Hematopoietic multipotent progenitor cell treated with erythropoietin and hydrocortisone succinate and interleukin-3 and kit ligand, for 15 days (in vitro differentiated cells): ENCODE data around the gene NTRK1.

Experiments
- DNase-seq: peaks from one replicate; pipeline ENCODE4 v3.0.0-alpha.2; 2015; ENCODE audit warnings: low spot score

The NTRK1 gene

DNA sequence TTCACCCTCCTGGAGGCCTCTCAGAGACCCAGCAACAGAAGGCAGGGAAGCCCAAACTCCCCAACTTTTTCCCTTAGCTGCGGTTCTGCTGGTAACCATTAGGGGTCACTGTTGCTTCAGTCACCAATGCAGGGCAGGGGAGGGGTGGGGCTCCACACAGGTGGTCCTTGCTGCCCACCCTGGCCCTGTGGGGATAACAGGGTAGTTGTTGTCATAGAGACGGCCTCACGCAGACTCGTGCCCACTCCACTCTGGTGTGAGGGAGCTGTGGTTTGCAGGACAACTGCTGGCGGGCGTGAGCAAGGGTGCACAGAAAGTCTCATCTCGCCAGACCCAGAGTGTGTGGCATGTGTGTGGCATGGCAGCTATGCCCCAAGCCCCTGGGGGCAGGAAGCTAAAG lies 21.7 kb upstream of the NTRK1 start:
- DNase-seq, result peak; percentile 60

DNA sequence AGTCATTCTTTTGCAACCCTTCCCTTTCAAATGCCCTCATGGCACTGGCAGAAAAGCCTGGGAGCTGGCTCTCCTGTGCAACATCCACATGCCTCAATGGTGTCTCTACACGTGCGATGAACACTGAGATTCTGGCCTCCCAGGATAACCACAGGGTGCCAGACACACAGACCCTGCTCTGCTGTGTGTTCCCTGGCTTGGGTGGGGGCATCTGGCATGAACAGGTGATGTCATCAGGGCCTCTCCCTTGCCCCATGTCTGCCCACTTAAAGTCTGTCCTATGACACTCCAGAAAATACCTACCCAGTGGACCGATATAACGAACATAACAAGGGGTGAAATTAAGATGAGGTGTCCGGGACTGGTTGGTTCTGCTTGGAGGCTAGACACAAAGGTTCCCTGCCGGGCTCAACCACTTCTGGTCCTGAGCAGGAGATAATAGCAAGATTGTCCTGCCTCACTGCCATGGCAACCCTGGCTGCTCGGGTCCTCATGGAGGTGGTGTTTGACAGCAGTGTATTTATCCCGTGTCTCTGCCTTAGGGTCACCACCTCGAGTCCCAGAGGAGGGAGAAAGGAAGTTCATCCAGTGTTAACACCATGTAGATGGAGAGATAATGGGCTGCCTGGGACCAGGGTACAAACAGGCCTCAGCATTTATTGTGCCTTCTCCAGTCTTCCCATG lies 21.1 kb upstream of the NTRK1 start:
- DNase-seq, result no peak

DNA sequence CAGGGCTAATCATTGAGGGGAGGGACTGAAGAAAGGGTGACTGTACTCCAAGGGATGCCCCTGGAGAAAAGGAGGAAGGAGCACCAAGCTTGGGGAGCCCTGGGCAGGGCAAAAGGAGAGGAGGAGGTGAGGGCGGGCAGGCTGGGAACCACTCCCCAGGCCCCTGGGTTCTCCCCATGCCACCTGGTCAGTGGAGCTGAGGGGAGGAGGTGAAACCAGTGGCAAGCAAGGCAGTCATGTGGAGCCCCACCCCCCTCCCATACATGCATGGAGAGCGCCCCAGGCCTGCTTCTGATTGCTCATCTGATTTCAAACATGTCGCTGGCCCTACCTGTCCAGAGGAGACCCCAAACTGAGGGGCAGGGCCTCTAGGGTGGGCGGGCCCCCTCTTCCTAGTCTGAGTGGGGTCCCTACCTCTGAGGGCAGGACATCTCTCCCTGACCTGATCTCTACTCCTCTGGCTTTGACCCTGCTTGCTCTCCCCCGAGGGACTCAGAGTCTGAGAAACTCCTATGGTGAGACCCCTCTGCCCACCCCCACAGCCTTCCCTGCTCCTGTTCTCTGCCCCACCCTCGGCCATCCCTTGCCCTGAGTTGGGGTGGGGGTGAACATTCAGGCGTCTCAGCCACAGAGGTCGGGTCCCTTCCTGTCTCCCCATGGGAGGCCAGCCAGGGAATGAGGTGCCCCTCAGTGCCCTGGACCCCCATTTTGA lies 20.3 kb upstream of the NTRK1 start:
- no peak for DNase-seq

DNA sequence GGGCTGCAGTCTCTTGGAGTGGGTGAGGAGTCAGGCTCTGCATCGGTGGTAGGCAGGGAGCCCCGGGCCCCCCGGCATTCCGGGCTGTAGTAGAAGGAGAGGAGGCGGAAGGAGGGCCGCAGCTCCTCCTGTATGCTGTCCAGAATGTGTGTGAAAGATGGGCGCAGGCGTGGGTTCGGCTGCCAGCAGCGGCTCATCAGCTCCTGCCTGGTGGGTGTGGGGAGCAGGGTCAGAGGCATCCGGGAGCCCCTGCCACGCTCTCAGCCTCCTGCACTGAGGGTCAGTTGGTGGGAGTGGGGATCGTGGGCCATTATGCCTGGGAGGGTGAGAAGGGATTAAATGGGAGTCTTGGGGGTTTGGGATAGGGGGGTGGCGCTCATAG lies 19.8 kb upstream of the NTRK1 start:
- no peak for DNase-seq

DNA sequence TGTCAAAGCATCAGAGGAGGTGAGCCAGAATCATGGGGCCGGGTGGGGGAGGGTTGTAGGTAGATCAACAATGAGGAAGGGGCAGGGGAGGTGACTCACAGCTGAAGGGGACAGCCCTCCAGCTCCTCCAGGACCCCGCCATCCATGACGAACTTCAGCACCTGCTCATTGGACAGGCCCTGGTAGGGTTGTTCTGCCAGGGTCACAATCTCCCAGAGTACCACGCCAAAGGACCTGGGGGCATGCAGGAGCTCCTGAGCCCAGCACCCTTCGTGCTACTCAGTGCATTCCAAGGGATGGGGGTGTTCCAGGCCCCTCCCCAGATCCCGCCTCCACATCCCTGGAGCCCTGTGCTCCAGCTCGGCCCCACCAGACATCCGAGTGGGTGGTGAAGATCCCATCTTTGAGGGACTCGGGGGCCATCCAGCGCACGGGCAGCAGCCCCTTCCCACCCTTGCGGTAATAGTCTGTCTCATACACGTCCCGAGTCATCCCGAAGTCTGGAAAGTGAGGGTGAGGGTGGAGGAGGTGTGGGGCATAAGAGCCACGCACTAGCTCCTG lies 19.3 kb upstream of the NTRK1 start:
- no peak for DNase-seq

DNA sequence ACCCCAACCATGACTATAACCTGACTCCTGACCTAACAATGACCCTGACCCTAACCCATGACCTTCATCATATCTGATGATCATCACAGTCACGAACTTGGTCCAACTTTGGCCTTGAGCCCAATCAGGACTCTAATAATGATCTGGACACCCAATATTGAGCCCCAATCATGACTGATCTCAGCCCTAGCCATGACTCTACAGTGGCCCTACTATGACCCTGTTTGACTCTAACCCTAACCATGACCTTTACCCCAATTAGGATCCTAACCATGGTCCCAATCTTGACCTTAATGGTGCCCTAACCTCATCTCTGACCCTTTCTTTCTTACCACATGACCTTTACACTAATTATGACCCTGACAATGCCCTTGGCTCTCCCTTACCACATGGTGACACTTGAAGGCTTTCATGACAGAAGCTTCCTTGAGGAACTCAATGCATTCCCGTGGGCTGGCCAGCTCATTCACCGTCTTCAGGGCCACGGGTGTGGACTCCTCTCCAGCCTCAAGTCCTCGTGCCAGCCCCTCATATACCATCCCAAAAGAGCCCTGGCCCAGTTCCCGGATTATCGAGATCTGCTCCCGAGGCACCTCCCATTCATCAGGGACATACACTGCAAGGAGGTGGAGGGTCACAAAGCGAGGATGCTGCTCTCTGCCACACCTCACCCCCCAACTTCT lies 17.9 kb upstream of the NTRK1 start:
- DNase-seq, result no peak

DNA sequence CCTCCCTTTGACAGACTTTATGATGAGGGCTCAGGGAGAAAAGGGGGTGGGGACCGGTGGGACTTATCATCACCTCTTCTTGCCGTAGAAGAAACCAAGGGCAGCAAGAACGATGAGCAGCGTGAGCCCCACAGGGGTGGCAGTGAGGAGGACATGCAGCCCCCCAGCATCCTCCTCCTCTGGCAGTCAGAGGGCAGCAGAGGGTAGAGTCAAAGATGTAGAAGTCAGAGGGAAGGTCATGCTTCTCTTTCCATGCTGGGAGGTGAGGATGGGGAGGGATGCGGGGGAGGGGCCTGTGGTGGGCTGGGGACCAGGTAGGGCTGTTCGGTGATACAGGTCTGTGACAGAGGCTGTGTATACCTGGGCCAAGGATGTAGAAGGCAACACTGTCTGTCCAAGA lies 16.6 kb upstream of the NTRK1 start:
- no peak for DNase-seq

DNA sequence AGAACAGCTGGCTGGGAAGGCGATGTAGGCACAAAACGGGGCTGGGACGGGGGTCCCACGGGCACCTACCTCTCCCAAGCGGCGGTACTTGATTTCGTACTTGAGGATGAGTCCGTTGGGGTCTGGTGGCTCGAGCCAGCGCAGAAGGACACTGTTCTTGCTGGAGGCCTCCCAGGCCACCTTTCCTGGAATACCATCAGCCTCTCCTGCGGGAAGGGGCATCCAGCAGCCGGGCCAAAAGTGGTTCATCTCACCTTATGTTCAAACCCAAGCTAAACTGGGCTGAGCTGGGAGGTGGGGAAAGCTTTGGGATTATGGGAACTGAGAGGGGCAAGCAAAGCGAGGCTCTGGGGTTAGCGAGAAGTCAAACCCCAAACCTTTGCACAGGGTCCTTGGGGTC lies 16.0 kb upstream of the NTRK1 start:
- no peak for DNase-seq

DNA sequence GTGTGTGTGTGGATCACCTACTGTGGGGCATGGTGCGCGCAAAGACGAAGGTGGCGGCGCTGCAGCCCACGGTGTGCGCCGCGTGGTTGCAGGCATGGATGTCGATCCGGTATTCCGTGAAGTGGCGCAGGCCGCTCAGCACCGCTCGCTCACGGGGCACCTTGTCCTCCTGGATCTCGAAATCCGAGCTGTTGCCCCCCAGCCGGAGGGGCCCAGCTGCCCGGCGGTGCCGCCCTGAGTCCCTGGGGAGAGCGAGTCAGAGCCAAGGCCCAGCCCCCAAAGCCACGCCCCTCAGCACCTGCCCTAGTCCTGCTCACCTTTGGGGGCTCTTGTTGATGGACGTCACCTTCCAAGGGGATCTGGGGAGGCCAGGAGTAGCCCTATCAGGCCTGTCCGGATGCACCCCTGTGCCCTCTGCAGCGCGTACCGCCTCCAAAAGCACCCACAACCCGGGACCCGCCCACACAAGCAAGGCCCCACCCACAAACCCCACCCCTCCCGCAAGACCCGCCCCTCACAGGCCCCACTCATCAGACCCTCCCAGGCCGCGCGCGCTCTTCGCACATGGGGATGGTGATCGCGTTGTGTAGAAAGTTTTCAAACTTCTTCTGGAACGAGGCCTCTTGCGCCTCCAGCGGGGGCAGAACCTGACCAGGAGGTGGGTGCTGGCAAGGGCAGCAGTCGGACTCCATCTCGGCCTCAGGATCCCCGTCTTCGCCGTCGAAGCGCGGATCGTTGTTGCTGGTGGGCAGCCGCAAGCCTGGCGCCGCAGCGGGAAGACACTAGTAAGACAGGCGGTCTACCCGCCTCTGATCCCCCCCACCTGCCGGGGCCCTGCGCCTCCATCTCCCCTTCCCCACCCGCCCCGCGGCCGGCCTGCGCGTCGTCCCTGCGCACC lies 15.4 kb upstream of the NTRK1 start:
- DNase-seq, result no peak

DNA sequence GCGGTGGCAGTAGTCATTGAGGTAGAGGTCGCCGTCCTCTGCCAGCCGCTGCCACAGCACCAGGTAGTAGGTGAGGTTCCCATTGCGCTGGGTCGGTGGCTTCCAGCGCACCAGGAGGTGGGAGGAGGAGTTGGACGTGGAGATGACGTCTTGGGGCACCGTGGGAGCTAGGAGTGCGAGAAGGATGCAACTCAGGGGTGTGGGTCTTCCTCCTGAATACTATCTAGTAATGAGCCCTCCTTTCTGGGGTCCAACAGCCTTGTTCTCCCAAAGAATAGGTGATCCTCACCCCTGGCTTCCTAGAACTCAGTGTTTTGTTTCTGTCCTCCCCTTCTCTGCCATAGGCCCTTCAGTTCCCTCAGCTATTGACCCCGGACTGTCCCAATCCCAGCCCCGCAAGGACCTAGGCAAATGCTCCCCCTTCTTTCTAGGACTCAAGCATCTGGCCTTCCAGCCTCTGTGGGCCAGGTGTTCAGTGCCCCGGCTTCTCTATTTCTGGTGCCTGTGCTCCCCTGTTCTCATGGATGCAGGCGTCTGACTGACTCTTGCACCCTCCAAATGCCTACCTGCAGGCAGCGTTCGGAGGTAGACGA lies 14.6 kb upstream of the NTRK1 start:
- DNase-seq, result no peak

DNA sequence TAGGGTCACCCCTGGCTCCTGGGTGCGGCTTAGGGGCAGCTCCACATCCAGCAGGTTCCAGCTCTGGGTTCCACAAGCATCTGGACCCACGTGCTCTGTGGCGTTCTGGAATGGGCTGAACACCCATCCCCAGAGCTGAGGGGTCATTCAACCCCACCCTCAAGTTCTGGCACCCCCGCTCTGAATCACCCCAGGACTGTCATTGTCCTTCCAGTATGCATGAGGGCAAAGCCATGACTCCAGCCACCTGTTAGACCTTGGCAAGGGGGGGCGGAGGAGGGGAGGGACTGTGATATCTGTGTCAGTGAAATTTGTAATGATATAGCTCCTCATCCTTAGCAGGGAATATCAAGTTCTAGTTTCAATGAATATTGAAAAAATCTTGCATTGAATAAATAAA lies 14.0 kb upstream of the NTRK1 start:
- no peak for DNase-seq

DNA sequence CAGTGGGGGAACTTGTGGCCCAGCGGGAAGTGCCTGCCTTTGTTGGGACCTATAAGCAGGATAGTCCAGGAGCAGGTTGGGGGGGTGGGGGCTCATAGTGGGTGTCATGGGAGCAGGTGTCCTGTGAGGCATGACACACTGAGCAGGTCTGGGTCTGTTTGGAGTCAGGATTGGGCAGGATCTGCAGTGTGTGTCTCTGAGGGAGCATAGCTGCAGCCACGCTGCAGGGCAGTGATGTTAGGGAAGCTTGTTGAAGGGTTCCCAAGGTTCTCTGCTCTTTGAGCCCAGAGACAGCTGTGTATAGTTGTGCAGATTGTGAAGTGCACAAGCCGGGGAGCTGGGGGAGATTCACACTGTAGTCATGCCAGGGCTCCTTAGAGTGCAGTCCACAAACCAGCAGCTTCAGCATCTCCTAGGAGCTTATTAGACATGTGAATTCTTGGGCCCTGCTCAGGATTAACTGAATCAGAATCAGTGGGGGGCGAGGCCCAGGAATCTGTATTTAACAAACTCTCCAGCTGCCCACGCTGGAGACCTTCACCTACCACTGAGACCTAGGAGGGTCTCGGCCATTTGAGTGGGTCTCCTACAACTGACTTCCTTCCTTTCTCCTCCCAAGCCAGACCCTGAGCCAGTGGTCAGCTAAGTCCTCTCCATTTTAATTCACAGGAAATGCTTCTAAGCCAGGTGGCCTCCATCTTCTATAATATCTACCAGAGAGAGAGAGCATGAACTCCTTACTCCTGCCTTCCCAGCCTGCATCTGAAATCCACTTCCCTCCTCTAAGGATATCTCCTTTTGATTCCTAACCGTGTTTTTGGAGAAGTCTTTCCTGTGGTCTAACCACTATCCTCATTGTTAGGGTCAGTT lies 12.8 kb upstream of the NTRK1 start:
- DNase-seq, result no peak

DNA sequence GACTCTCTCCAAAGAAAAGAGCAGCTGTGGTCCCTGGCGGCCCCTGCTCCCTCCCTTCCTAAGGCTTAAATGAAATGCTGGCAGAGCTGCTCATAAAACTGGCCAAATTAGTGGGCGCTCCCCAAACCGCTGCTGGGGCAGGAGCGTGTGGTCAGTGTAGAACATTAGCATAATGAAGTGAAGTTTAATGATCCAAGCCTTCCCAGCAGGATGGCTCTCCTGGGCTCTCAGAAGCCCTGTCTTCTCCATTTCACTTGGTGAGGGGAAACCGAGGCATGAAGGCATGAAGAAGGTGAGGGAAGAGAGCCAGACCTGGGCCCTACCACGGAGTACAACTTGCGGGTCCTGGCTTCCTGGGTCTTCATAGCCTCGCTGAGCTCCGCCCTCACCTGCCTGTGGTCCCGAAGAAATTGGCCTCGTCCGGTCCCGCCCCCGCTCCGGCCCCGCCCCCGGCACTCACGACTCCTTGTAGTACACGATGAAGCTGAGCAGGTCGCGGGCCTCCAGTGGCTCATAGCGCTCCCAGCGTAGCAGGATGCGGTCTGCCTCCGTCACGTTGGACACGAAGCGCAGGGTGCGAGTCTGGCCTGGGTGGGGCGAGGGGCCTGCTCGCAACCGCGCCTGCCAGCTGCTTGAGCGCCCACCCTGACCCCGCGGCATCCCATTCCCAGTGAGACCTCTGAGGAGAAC lies 12.1 kb upstream of the NTRK1 start:
- no peak for DNase-seq

DNA sequence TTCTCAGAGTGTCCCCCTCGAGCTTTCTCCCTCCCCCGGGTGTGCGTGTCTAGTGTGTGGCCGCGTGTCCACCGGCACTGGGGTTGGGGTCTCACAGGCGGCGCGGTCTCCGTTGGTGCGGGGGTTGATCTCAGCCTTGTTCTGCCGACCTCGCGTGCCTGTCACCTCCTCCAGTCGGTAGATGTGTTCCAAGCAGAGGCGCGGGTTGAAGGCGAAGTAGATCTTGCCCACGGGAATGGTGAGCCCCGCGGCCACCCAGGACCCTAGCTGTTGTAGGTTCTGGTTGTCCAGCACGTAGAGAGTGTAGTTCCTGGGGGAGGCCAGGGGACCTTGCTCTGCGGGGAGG lies 11.5 kb upstream of the NTRK1 start:
- no peak for DNase-seq

DNA sequence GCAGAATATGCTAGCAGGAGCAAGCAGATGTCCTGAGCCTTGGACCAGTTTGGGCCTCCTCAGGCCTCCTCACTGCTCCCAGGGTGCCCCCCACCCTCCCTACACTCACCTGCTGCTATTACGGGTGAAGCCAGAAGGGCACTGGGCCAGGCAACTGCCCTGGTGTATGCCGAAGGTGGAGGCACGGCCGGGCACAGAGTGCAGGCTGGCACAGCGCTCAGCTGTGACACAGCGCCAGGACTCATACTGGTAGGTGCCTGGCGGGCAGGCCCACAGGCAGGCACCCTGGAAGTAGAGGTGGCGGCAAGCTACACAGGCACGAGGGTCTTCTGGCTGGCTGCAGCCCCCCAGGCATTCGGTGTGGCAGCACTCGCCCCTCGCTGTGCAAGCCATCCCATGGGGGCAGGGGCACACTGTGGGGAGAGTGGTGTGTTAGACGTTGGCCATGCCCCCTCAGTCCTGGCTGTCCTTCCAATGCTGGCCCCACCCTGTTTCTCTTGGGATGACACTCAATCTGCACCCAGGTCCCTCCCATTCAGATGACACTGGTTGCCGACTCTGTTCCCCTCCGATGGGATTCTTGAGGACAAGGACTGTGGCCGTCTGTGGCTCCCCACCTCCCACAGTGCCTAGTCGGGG lies 8.8 kb upstream of the NTRK1 start:
- DNase-seq, result no peak

DNA sequence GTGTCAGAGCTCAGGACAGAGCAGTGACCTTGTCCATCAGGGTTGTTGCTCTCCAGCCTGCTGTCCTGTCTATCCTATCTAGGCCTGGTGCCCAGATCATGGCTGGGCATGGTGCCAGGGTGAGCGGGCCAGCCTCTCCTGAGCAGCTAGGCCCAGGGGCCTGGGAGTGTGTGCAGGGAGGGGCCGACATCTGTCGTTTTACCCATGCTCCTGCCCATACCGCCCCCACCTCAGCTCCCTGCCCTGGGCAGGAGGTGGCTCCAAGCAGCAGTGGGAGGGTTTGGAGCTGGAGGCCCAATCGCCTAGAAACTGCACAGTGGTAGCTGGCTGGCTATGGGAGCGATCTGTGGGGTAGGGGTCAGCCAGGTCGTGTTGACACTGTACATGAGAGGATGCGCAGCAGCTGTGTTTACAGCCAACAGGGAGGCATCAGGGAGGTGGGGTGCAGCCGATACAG lies 8.2 kb upstream of the NTRK1 start:
- DNase-seq, result no peak

DNA sequence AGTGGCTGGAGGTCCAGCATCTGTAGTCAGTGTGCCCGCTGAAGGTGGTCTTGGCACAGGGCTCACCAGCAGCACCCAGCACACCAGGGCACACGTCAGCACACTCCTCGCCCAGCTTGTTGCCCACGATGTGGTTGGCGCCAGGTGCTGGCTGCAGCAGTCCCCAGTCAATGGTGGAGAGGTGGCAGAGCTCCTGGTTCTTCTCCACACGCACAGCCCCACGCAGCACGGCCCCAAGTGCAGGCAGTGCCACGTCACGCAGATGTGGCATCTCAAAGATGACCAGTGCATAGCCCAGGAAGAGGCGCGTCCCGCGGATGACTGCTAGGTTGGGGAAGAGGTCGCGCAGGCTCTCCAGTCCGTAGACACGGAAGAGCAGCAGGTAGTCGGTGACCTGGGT lies 6.9 kb upstream of the NTRK1 start:
- DNase-seq, result no peak

DNA sequence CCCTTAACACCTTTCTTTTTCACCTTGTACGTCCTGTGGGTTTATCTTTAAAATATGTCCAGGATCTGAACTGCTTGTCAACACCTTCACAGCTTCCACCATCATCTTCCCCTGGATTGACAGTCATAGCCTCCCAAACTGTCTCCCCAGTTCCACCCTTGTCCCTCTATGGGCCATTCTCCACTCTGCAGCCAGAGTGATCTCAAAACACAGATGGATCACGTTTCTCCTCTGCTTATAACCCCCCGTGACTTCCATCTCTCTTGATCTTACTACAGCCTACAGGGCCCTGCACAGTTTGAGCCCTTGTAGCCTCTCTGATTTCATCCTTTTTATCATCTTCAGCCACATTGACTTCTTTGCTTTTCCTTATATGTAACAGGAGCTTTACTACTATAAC lies 6.0 kb upstream of the NTRK1 start:
- DNase-seq, result no peak

DNA sequence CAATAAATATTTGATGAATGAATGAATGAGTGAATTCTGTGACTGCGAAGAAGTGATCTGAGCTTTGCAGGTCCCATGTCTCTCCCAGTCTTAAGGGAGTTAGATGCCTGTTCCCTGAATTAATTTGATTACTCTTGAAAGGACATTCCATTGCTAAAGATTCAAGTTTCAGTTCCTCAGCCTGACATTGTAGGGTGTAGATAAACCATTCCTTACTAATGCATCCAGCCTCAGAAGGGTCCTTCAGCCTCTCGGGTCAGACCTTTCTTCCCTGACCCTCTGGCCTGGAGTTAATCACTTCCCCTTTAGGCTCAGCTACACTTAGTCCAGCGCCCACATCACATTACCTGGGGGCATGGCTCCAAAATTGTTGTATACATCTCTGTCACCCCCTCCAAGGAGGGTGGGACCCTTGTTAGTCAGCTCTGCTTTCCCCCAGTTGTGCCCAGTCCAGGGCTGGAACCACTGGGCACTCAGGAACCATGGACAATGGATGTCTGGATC lies 4.3 kb upstream of the NTRK1 start:
- no peak for DNase-seq
